Activated CD4-positive, CD25-positive, alpha-beta regulatory T cell treated with anti-CD3 and anti-CD28 coated beads, Interleukin-2, amount 50 U/mL, for 72 hours (primary cell): Measurements from ENCODE around the gene TEX53.

Experiments
- DNase-seq: peaks from one replicate; pipeline ENCODE4 v3.0.0; 2021

The TEX53 gene

GRCh38 chr9:114678795-114679194 is 21.2 kb upstream of the TEX53 start:
- no peak for DNase-seq

DNA sequence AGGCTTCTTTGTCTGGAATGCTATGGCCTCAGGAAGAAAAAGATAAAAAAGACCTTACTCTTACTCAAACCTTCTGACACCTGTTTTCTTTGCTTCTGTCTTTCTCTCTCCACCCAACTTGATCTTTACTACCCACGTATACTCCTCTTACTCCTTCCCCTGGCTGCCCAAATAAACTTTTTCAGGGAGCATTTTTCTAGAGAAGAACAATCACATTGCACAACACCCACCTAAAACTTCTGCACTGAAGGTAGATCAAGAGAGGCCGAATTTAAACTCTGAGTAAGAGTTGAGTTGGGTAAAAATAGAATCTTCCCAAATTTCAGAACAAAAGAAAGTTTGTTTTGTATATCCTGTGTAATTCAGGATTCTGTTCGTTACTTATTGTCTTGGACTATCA is 20.5 kb upstream of the TEX53 start:
- no peak for DNase-seq

GRCh38 chr9:114677418-114677817 is 19.8 kb upstream of the TEX53 start:
- no peak for DNase-seq

DNA sequence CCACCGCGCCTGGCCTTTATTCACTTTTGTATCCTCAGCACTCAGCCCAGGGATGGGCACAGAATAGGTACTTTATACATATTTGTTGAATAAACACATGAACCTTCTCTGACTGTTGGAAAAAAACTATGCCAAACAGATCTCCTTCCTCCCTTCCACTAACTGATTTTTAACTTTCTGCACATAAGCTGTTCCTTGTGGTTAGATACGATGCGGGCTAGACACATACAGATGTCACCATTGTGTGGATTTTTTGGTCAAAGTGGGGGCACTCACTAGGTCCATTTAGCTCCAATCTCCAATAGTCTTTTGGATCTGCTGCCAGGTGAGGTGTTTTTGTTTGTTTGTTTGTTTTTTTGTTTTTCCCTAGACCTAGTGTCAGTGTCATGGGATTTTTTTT is 19.3 kb upstream of the TEX53 start:
- DNase-seq, result no peak

DNA sequence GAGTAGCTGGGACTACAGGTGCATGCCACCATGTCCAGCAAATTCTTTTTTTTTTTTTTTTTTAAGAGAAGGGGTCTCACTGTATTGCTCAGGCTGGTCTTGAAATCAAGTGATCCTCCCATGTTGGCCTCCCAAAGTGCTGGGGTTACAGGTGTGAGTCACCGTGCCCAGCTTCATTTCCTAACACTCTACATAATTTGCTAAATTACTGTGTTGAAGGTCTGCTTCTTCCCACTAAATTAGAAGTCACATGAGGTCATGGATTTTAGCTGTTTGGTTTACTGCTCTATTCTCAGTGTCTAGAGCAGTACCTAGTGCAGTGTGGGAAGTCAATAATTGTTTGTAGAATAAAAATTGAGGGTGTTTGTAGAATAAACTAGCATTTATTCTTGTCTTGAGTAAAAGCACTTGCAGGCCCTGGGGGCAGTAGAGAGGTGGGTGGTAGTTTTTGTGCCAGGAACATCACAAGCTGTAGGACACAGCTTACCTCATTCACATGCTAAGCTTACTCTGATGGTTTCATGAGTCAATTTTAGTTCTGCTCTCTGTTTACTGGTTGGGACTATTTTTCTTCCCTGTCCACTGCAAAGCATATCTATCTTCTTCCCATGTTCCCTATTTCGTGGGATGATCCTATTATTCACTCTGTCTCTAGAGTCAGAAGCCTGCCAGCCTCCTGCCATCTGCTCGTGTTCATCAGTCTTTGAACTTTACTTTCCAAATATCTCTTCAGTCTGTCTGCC is 17.4 kb upstream of the TEX53 start:
- DNase-seq, result no peak

GRCh38 chr9:114674076-114674797 is 16.6 kb upstream of the TEX53 start:
- DNase-seq, result no peak

- no peak for DNase-seq
These were observed 14.0 kb upstream of the TEX53 start for GRCh38 chr9:114671605-114672004.

DNA sequence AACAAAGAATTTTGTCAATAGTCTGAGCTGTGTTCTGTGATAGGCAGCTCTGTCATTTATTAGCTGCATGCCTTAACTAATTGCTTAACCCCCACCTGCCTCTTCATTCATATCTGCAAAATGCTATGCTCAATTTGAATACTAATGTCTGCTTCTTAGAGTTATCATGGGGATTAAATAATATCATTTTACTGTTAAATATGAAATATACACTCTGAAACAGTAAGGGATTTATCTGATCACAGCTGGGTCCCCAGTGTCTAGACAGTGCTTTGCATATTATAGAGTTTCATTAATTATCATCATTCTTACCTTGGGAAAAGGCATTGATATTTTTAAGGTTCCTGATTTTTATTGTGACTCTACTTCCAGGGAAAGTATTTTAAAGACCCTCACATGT is 12.4 kb upstream of the TEX53 start:
- DNase-seq, result no peak

DNA sequence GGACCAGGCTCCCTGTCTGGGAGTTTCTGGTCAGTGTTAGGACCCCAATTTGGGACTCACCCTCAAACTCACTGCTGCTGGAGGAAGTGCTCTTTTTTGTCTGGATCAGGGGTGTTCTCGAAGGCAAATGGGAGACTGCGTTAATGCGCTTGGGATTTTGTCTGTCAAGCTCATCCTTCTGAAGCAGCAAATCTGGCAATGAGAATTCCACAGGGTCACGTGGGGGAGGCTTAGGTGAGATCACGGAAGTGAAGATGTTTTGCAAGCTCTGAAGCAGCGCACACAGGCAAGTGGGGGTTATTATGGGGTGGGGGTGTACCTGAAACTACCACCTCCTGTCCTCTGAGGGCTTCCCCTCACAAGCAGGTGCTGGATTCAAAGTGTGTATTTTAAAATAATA is 10.5 kb upstream of the TEX53 start:
- DNase-seq, result no peak

GRCh38 chr9:114666851-114667250 is 9.2 kb upstream of the TEX53 start:
- DNase-seq, result no peak

DNA sequence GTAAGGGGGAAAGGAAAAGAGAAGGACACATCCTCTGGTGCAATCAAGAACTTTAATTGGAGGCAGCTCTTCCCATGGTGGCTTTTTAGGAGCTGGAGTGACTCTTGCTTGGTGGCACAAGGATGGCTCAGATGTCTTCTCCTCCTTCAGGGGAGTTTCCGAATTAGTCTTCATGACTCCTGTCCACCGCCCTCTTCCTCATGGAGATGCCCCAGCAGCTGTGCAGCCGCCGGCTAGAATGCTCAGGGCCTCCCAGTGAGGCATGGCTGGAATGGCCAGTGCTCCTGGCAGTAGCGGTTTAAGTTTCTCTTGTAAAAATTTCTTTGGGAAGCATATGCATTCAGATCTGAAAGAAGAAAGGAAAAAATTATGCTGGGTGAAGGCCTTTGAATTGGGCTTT is 8.8 kb upstream of the TEX53 start:
- no peak for DNase-seq

- DNase-seq, result no peak
These were observed 6.6 kb upstream of the TEX53 start for GRCh38 chr9:114664181-114664580.

GRCh38 chr9:114662081-114662989 is 4.7 kb upstream of the TEX53 start:
- peak; percentile 69 for DNase-seq

DNA sequence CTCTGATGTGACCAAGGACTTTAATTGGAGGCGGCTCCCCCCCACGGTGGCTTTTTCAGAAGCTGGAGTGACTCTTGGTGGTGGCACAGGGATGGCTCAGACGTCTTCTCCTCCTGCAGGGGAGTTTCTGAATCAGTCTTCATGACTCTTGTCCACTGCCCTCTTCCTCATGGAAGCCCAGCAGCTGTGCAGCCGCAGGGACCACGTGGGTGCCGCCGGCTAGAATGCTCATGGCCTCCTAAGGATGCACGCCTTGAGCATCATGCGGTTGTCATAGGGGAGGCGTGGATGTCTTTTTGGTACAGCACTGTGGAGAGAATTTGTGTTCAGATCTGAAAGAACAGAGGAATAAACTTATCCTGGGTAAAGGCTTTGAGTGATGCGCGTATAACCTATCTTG is 1.3 kb downstream of the TEX53 start:
- no peak for DNase-seq

- DNase-seq, result no peak
These were observed 1.9 kb downstream of the TEX53 start for GRCh38 chr9:114655689-114656088.

DNA sequence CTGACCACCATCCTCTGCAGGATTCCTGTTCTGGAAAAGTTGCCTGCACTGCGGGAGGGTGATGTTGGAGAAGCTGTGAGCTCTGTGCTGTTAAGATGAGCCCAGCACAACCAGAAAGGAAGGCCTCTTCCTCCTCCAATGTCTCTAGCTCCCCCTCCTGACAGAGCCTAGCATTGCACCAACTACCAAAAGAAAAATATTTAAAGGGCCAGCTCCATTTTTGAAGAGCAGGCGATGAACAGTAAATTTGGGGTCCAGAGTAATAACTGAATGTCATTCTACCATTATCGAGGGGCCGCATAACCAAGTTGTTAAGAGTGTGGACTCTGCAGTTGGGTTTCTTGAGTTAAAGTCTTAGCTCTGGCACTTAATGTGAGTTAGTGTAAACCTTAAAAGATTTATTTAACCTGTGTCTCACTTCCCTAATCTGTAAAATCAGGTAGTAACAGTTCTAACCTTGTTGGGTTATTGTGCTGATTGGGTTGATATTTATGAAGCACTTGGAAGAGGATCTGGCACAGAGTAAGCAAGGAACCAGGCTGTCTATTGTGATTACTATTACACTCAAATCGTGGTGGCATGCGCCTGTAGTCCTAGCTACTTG is 3.9 kb downstream of the TEX53 start:
- DNase-seq, result peak; percentile 79

- DNase-seq, result no peak
These were observed 4.6 kb downstream of the TEX53 start for GRCh38 chr9:114652776-114653555.

DNA sequence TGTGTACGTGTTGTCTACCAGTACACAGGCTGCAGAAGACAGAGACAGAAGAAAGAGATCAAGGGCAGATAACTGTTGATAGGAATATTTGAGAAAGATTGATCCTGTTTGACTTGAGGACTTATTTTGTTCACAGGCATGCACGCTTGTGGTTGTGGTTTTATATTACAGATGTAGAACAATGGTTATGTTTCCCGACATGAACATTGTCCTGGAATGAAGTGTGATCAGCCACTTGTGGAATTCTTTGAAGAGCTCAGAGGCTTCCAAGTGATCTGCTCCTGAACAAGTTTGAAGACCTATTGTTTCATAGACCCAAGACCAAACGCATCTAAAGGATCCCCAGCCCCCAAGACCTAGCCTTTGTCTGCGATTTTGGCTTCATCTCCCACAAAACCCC is 13.7 kb downstream of the TEX53 start:
- DNase-seq, result no peak

GRCh38 chr9:114643001-114643400 is 14.6 kb downstream of the TEX53 start:
- DNase-seq, result no peak

GRCh38 chr9:114641967-114642366 is 15.6 kb downstream of the TEX53 start:
- no peak for DNase-seq

GRCh38 chr9:114638404-114638803 is 19.2 kb downstream of the TEX53 start:
- no peak for DNase-seq

- no peak for DNase-seq
These were observed 23.2 kb downstream of the TEX53 start for GRCh38 chr9:114634387-114634786.
